C4-2B (cell line): ENCODE results near the gene UGT1A7.

ENCODE experiments used
- ZFX ChIP-seq: fragments of 450-650 bp; IDR thresholded peaks from 2 replicates; pipeline ENCODE4 v1.6.1; 2017
- TF ChIP-seq, protein P1 (sequence below): fragments of 450-650 bp; conservative IDR thresholded peaks from 2 replicates; pipeline ENCODE4 v1.5.1; 2017; ENCODE audit warnings: mild to moderate bottlenecking

DNA sequence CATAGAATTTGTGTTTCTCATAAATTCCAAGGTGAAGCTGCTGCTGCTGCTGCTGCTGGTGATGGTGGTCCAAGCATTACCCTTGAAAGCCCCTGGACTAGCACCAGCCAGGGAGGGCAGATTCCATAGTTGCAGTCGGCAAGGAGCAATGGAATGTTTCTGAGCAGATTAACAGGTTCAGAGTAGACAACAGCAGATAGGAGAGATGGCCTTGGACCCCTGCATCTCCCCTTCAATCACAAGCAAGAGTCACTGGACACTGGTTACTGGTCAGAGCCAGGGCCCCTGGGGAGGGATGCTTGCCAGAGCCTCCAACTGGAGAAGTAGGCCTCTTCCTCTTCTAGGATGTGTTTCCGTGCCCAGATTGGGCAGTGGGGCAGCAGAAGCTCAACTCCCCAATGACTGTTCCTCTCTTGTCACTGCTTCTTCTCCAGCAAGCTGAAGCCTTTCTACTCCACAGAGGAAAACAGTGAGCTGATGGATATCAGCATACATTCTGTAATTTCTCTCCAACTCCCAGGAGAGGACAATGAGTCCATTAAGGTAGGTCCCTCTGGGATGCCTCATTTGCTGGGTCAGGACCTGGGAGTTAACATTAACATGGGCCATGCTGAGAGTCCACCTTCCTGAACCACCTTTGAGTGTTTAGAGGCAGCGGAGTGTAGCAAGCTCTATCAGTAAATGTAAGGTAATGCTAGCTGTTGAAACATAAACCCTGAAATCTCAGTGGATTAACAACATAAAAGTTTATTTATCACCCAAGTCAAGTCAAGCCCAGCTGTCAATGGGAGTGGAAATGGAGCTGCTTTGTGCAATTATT, 131.7 kb downstream of the UGT1A7 start:
- TF ChIP-seq, protein P1, sequence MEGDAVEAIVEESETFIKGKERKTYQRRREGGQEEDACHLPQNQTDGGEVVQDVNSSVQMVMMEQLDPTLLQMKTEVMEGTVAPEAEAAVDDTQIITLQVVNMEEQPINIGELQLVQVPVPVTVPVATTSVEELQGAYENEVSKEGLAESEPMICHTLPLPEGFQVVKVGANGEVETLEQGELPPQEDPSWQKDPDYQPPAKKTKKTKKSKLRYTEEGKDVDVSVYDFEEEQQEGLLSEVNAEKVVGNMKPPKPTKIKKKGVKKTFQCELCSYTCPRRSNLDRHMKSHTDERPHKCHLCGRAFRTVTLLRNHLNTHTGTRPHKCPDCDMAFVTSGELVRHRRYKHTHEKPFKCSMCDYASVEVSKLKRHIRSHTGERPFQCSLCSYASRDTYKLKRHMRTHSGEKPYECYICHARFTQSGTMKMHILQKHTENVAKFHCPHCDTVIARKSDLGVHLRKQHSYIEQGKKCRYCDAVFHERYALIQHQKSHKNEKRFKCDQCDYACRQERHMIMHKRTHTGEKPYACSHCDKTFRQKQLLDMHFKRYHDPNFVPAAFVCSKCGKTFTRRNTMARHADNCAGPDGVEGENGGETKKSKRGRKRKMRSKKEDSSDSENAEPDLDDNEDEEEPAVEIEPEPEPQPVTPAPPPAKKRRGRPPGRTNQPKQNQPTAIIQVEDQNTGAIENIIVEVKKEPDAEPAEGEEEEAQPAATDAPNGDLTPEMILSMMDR, result no peak
- no peak for TF ChIP-seq ZFX
